ENCODE data around the gene SNUPN.

Gene SNUPN

DNA sequence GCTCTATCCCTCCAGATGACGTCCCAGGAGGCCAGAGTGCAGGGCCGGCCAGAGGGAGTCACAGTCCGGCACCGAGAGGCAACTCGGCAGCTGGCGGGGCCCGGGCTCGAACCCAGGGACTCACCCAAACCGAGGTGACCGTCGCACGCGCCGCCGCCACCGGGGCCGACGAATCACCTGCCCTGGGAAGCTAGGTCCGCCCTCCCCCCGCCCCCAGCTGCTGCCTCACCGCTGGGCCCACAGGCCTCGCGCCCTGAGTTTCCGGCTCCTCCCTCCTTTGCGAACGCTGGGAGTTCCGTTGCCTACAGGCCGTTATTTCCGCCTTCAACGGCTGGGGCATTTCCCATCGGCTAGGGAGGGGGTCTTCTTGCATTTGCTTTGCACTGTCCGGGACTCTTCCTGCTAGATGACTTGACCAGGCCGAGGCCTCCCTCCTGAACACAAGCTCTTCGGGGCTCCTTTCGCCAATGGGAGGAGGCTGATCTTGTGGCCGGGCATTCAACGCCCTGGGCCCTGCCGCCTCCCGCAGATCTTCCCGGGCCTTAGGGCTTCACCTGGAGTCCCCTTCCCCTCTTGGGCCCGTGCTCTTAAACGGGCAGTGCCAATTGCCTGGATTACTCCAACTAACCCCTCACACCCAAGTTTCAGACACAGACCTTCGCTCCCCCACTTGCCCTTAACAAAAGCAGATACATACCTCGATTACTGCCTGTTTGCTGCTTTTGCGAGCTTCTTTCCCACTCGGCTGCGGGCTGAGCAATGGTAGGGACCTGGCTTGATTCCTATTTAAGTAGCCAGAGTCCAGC is at the start of gene SNUPN:
Gene SNUPN (minus strand): TSS at position 184 of the 806 bp plus-strand sequence. CDS start 4,674 bp downstream, outside the sequence.
- peak; percentile 98 for DNase-seq

DNA sequence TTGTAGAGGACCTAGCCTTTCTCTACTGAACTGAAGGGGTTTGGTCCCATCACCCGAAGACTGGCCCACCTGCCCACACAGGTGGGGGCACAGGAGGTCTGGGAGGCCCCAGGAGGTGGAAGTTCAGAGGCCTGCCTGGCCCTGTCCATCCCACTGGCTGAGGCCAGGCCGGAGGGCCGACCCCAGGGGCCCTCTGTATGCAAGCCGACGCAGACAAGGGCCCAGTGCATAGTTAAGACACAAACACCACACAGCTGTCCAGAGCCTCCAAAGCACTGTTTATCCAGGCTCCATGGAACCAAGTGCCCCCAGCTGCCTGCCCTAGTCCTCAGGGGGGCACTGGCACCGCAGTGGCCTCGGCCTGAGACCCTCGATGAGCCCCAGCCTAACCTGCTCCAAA is 48.8 kb upstream of the SNUPN start:
- DNase-seq: no peak

DNA sequence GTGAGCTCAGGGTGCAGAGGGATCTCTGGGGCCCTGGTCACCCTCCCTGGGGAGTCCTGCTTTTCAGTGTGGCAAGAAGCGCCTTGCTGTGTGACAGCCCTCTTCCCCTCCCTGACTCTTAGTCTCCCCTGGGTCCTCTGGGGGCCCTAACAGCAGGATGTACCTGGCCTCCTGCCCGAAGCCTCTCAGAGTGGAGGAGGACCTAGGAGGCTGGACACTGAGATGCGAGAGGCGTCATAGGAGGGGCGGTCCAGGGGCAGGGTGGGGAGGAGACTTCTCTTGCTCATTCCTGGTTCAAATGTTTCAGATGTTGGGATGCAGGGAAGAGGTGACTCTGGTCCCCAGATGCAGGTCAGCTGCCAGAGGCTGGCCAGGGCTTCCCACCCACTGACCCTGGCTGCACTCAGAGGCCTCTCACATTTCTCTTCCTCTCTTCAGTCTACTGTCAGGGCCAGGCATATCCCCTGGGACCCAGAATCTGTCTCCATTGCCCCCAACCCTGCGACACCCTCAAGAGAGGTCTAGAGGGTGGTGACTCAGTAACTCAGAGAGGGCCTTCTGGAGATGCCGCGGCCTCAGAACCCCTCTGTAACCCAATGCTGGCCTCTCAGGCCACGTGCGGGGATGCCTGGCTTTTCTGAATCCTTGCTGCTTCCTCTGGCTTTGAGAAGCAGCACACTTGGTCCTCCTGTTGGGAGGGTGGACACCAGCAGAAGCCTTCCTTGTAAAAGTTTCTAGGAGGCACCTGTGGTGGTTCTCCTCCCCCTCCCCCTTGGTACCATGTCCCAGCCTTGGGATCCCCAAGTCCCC is 48.1 kb upstream of the SNUPN start:
- no peak for DNase-seq

GRCh38 chr15:75672646-75673425 is 47.3 kb upstream of the SNUPN start:
- DNase-seq: no peak

- DNase-seq: no peak
Observed at GRCh38 chr15:75671730-75672602, 46.4 kb upstream of the SNUPN start.

DNA sequence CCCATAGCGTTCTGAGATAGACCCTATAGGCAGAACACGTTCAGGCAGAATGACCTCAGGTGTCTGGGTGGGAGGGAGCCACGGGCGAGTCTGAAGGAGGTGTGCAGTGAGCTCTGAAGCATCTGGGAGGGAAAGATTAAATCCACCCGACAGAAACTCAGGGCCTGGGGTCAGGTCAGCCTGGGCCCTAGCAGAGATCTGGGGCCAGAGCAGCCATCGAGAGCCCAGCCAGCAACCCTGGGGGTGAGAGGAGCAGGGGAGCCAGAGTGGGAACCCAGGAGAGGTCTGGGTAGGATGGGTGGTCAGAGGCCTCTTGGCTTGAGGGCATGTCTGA is 44.3 kb upstream of the SNUPN start:
- no peak for DNase-seq

- DNase-seq: no peak
Observed at GRCh38 chr15:75669191-75669878, 43.8 kb upstream of the SNUPN start.

DNA sequence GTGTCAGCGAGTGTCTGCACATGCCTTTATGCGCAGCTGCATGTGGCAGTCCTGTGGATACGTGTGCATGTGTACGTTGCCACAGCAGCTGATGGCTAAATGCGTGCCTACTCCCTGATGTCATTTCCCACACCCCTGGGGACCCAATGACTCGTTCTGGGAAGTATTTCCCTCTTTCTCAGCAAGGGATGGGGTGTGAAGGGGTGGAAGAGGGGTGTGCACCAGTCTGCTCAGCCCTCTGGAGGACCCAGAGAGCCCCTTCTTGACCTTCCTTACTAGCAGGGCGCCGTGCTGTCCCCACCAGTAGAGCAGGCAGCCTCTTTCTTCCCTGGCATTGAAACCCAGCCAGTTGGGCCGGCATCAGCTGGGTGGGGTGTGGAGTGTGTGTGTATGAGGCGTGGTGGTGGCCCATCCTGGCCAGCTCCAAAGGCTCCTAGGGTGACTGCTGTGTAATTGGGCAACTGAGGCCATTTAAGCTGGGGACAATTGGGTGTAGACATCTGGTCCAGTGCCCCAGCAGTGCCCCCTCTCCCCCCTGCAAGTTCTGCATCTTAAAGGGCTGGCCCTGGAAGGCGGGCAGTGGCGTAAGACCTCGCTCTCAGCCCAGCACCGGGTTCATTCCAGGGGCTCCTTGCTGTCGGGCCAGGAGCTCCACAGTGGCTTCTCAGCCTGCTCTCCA is 41.4 kb upstream of the SNUPN start:
- DNase-seq: no peak

DNA sequence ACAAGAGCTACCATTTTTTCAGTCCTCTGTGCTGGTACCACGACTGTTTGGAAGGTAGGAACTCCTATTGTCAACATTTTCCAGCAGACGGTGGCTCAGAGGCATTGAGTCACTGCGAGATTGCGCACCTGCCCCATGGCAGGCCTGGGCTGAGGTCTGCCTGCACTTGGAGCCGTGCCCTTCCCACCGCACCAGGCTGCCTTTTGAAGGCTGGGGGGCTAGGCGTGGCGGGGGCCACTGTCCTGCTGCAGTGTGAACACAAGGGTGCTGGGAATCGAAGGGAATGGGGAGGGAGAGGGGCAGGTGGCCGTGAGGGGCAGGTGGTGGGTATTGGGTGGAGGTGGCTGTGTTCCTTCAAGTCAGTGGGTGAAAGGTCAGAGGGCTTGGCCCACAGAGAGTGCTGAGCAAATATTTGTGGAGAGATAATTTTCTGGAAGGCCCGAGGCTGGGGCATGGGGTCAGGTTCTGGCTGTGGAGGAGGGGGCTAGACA is 38.5 kb upstream of the SNUPN start:
- DNase-seq: no peak

DNA sequence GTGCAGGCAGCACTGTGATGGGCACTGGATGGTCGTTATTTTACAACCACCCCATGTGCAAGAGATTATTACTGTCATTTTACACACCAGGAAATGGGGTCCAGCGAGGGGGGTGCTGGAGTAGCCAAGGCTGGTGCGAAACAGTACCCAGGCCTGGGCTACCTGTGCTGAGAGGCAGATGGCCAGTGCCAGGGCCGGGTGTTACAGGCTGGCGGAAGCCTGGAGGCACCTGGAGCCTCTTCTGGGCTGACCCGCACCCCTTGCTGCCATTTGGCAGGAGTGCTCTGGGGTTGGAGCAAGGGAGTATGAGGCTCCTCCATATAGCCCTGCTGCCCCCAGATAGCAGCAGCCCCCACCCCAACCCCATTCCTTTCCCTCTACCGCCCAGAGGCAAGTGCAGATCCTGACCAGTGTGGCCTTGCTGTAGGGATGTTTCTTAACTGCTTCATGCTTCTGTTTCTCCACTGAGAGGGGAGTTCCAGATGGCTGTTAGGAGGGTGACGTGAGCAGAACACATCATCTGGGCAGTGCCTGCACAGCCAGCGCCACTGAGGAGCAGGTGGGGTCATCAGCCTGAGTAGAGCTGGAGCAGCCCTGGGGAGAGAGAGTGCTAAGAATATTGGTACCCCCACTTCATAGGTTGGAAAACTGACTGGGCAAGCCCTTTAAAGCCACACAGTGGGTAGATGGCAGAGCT is 37.4 kb upstream of the SNUPN start:
- DNase-seq: no peak

- no peak for DNase-seq
Observed at GRCh38 chr15:75661756-75662140, 36.2 kb upstream of the SNUPN start.

GRCh38 chr15:75661100-75661755 is 35.7 kb upstream of the SNUPN start:
- DNase-seq: no peak

DNA sequence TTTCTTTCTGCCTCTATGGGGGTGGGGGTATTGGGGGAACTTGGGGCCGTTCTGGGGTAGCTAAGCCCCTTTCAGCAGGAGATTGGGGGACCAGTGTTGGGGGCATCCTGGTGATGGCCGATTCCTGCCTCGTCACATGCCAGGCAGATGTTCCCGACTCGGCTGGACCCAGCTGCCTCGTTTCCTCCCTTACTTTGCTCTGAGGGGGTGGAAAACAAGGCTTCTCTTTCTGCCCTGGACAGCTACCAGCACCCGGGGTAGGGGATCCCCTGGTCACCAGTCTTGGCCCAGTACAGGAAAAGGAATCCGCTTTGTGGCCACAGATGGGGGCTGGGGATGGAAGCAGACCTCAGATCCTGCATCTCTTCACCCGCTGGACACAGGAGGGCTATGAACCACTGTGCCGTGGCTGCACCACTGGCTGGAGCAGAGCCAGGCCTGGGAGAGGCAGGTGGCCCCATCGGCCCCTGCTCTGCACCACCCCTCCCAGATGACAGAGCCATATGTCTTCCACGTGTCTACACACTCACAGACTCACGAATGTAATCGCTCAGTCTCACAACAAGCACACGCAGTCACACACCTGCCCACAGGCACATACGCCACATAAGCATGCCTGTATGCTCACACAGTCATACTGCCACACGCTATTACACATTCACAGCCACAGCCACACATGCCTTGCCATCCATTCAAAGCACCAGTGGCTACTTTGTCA is 34.6 kb upstream of the SNUPN start:
- no peak for DNase-seq

DNA sequence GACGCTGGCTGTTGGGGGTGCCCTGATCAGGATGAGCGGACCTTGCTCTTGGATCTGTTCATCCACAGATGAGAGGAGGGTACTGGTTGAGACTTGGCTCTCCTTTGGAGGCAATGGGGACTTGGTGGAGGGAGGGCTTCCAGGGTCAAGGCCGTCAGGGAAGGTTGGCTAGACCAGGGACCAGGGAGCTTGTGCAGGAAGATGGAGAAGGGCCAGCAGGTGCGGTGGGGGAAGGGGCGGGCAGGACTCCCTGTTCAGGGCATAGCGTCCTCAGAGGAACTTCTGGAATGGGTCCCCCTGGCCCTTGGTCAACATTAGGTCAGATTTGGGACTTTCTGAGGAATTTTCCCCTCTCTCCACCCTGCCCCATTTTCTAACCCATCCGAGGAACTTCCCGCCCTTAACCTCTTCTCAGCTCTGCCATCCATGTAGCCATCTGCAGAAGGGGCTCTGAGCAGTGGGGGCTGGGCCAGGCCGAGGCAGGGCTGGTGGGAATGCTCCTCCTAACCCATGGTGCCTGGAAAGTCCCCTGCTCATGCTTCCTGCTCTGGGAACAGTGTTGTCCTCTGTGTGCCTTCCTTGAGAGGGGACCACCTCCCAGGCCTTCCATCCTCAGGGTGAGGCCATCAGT is 33.7 kb upstream of the SNUPN start:
- no peak for DNase-seq

DNA sequence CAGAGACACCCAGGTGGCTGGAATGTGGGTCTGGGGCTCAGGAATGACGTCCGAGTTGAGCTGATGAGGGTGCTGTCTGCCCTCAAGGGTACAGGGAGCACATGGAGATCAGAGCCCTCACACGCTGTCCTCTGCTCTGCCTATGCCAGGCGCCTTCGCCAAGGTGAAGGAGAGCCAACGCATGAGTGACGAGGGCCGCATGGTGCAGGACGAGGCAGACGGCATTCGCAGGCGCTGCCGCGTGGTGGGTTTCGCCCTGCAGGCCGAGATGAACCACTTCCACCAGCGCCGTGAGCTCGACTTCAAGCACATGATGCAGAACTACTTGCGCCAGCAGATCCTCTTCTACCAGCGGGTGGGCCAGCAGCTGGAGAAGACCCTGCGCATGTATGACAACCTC is 31.3 kb upstream of the SNUPN start:
- no peak for DNase-seq

GRCh38 chr15:75656331-75656730 is 30.8 kb upstream of the SNUPN start:
- DNase-seq: no peak

DNA sequence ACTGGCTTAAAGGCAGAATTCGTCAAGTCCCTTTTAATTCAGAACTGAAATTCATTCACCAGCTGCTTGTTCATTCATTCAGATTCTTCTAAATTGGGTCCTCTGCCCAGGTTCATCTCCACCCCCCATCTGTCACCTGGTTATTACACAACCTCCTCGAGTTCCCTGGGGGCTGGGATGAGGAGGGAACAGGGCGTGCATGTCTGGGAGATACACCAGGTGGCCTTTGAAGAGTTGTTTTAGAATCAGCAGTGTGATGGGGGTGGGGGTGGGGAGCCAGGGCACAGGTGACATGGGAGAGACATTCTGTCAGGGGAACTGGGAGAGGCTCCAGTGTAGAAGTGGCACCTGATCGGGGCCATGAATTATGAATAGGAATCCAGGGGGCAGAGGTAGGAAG is 30.4 kb upstream of the SNUPN start:
- DNase-seq: no peak

DNA sequence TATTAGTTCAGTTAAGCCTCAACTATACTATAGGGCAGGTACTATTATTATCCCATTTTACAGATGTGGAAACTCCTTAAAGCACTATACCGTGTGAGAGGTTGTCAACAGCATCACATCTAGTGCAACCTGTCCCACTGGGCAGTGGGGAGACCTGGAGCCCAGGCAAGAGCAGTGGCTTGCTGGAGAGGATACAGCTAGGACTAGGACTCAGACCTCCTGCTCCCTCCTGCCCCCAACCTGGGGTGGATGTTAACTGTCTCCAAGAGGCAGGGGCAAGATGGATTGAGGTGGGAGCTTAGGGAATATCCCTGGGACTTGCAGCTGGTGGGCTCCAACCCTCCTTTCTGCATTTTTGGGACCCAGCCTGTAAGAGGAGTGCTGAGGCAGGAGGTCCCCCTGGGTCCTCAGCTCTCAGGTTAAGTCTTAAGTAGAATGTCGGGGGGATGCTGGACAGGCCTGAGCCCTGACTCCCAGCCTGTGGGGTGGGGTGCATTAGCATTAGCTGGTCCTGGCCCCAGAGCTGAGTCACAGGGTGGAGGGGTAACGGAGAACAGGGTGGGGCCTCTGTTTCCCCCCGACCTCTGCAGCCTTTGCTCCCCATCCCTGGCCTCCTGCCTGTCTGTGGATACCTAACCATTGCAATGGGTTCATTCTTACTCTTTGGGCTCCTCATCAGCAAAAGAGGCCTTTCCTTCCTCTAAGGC is 28.8 kb upstream of the SNUPN start:
- DNase-seq: no peak

Data from hematopoietic multipotent progenitor cell treated with erythropoietin and hydrocortisone succinate and interleukin-3 and kit ligand, for 6 days (in vitro differentiated cells).